Kidney capillary endothelial cell (primary cell): ENCODE data around the gene ENO2.
"Not testable (repeated sequence)": the region's sequence is repeated elsewhere in the genome, so short reads cannot be mapped to it uniquely, and the experiment has no call there.

Experiments
- DNase-seq: peaks from one replicate; pipeline ENCODE4 v3.0.0-alpha.2; 2018; ENCODE audit warnings: low spot score

Gene ENO2

GRCh38 chr12:6886206-6886999 is 28.0 kb upstream of the ENO2 start:
- DNase-seq: not testable (repeated sequence)

- no peak for DNase-seq
These were observed 26.9 kb upstream of the ENO2 start for GRCh38 chr12:6887460-6887859.

GRCh38 chr12:6888360-6888759 is 26.0 kb upstream of the ENO2 start:
- no peak for DNase-seq

GRCh38 chr12:6888794-6889193 is 25.6 kb upstream of the ENO2 start:
- not testable (repeated sequence) for DNase-seq

- not testable (repeated sequence) for DNase-seq
These were observed 24.4 kb upstream of the ENO2 start for GRCh38 chr12:6889775-6890573.

GRCh38 chr12:6890789-6891645 is 23.4 kb upstream of the ENO2 start:
- DNase-seq: peak; percentile 96

- no peak for DNase-seq
These were observed 22.8 kb upstream of the ENO2 start for GRCh38 chr12:6891646-6892001.

GRCh38 chr12:6892683-6893082 is 21.7 kb upstream of the ENO2 start:
- not testable (repeated sequence) for DNase-seq

- no peak for DNase-seq
These were observed 20.1 kb upstream of the ENO2 start for GRCh38 chr12:6894321-6894720.

GRCh38 chr12:6896846-6897435 is 17.4 kb upstream of the ENO2 start:
- no peak for DNase-seq

- no peak for DNase-seq
These were observed 15.0 kb upstream of the ENO2 start for GRCh38 chr12:6899427-6899826.

GRCh38 chr12:6899837-6900519 is 14.4 kb upstream of the ENO2 start:
- DNase-seq: peak; percentile 29

GRCh38 chr12:6902448-6902847 is 11.9 kb upstream of the ENO2 start:
- DNase-seq: no peak

GRCh38 chr12:6903722-6904121 is 10.7 kb upstream of the ENO2 start:
- DNase-seq: no peak

GRCh38 chr12:6904280-6905276 is 9.8 kb upstream of the ENO2 start, which contains the start of gene LRRC23:
Gene LRRC23, plus strand, starts transcription at chr12:6904822. Its CDS starts 812 bp downstream, at chr12:6905634.
- peak; percentile 92 for DNase-seq

- DNase-seq: no peak
These were observed 8.9 kb upstream of the ENO2 start for GRCh38 chr12:6905414-6906040.

- DNase-seq: not testable (repeated sequence)
These were observed 6.2 kb upstream of the ENO2 start for GRCh38 chr12:6908141-6908540.

- DNase-seq: no peak
These were observed 4.8 kb upstream of the ENO2 start for GRCh38 chr12:6909421-6910145.
